Uterus (tissue), 2 donors: ENCODE results near the gene RGS2.

Experiments
- POLR2A ChIP-seq, 2 donors: fragments of 450-650 bp; IDR thresholded peaks; one replicate each; pipeline ENCODE4 v1.6.1; 2016; ENCODE audit warnings: antibody characterized with exemption in 2 of 2, mild to moderate bottlenecking in 1 of 2, moderate library complexity in 1 of 2
- TF ChIP-seq, protein P1 (sequence below), 4 experiments: fragments of 200-600 bp in 2 of 4; fragments of 450-650 bp in 2 of 4; sonication (generic) in 2 of 4; IDR thresholded peaks; one replicate each; pipeline ENCODE4 v1.5.1; 2016 to 2019; ENCODE audit warnings: antibody characterized with exemption in 4 of 4, mild to moderate bottlenecking in 2 of 4, moderate library complexity in 1 of 4

DNA sequence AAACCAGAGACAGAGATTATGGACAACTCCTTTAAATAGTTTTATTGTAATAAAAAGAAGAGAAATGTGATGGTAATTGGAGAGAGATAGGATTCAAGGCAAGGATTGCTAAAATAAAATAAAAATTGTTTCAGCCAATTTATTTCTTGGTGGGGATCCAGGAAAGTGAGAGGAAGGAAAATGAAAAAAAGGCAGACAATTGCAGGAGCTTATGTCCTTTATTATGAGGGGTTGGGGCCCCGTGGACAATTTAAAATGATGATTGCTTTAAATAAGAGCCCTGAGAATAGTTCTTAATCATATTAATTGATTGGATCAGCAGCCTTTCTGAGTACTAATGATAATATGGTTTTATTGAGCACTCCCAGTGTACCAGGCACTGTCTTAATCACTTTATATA is 40.2 kb downstream of the RGS2 start:
- TF ChIP-seq, protein P1, sequence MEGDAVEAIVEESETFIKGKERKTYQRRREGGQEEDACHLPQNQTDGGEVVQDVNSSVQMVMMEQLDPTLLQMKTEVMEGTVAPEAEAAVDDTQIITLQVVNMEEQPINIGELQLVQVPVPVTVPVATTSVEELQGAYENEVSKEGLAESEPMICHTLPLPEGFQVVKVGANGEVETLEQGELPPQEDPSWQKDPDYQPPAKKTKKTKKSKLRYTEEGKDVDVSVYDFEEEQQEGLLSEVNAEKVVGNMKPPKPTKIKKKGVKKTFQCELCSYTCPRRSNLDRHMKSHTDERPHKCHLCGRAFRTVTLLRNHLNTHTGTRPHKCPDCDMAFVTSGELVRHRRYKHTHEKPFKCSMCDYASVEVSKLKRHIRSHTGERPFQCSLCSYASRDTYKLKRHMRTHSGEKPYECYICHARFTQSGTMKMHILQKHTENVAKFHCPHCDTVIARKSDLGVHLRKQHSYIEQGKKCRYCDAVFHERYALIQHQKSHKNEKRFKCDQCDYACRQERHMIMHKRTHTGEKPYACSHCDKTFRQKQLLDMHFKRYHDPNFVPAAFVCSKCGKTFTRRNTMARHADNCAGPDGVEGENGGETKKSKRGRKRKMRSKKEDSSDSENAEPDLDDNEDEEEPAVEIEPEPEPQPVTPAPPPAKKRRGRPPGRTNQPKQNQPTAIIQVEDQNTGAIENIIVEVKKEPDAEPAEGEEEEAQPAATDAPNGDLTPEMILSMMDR (IDR thresholded peaks at IDR 0.05), result no peak
- TF ChIP-seq POLR2A (IDR thresholded peaks at IDR 0.05), result no peak
